Measurements from ENCODE around the gene RNF220.

- no peak for TF ChIP-seq CTCF (IDR thresholded peaks at IDR 0.05)
- TF ChIP-seq POLR2A (IDR thresholded peaks at IDR 0.05) = no peak
Measured at GRCh38 chr1:44616284-44616990, 211.4 kb downstream of the RNF220 start.

All from uterus (tissue), 2 donors.